K562 (cell line): Measurements from ENCODE around the gene GRXCR2. TPM values are rescaled to one million over a fixed set of nuclear protein-coding genes. Genes with fewer than 3 reads are reported as not detected.

Source experiments
- CBFA2T2 ChIP-seq: fragments of 450-650 bp; conservative IDR thresholded peaks from 2 replicates; pipeline ENCODE4 v1.6.1; 2017; ENCODE audit warnings: mild to moderate bottlenecking
- CREBBP ChIP-seq: IDR thresholded peaks from one replicate; pipeline ENCODE4 v1.6.1; 2012; ENCODE audit warnings: low read depth, mild to moderate bottlenecking, control low read depth, inconsistent platforms, low read length
- CTCFL ChIP-seq: IDR thresholded peaks from 2 replicates; pipeline ENCODE4 v1.6.1; 2011; ENCODE audit warnings: borderline replicate concordance, low read depth, mild to moderate bottlenecking, moderate library complexity, low read length; ENCODE audit not compliant: insufficient read depth, poor library complexity, severe bottlenecking
- FUS ChIP-seq: fragments of 200-400 bp; formaldehyde crosslinking; optimal IDR thresholded peaks from 2 replicates; pipeline ENCODE3; 2017; ENCODE audit warnings: low read depth, low read length
- GMEB1 ChIP-seq: fragments of 250-450 bp; sonication (Bioruptor Pico); IDR thresholded peaks from 2 replicates; pipeline ENCODE4 v1.4.0; 2020; ENCODE audit warnings: mild to moderate bottlenecking
- JUNB ChIP-seq: fragments of 450-650 bp; formaldehyde crosslinking; conservative IDR thresholded peaks from 2 replicates; pipeline ENCODE4 v1.4.0; 2020; ENCODE audit warnings: mild to moderate bottlenecking
- KLF13 ChIP-seq: fragments of 450-650 bp; IDR thresholded peaks from 2 replicates; pipeline ENCODE4 v1.6.1; 2016; ENCODE audit warnings: missing genetic modification characterization, low read depth, mild to moderate bottlenecking, missing compliant biosample characterization, moderate library complexity, borderline replicate concordance
- MCM3 ChIP-seq: fragments of 450-650 bp; IDR thresholded peaks from 2 replicates; pipeline ENCODE4 v1.6.1; 2016
- PHB2 ChIP-seq: fragments of 450-650 bp; IDR thresholded peaks from 2 replicates; pipeline ENCODE4 v1.6.1; 2017; ENCODE audit warnings: low read depth
- RUNX1 ChIP-seq: sonication (generic); IDR thresholded peaks from 2 replicates; pipeline ENCODE4 v1.6.1; 2016; ENCODE audit warnings: antibody characterized with exemption, low read depth
- SREBF2 ChIP-seq: sonication (generic); formaldehyde crosslinking; IDR thresholded peaks from 2 replicates; pipeline ENCODE4 v1.4.0; 2020; ENCODE audit warnings: mild to moderate bottlenecking, missing genetic modification reagents
- ZC3H11A ChIP-seq: IDR thresholded peaks from 2 replicates; pipeline ENCODE4 v1.6.1; 2012; ENCODE audit warnings: low read depth, low read length, improper control_type of control experiment
- ZNF197 ChIP-seq: fragments of 200-800 bp; sonication (Bioruptor generic); IDR thresholded peaks from 2 replicates; pipeline ENCODE4 v1.6.1; 2016; ENCODE audit warnings: low read depth, missing genetic modification characterization, missing compliant biosample characterization
- ZNF217 ChIP-seq: sonication (generic); formaldehyde crosslinking; IDR thresholded peaks from 2 replicates; pipeline ENCODE4 v1.8.0; 2022; ENCODE audit warnings: mild to moderate bottlenecking, missing genetic modification reagents
- ZNF384 ChIP-seq: IDR thresholded peaks from 2 replicates; pipeline ENCODE4 v1.6.1; 2012; ENCODE audit warnings: low read depth, low read length, improper control_type of control experiment
- ZNF644 ChIP-seq: fragments of 200-800 bp; sonication (Bioruptor generic); IDR thresholded peaks from 2 replicates; pipeline ENCODE4 v1.6.1; 2016; ENCODE audit warnings: low read depth, missing genetic modification characterization, missing compliant biosample characterization
- ZNF655 ChIP-seq: fragments of 250-450 bp; sonication (Bioruptor Pico); IDR thresholded peaks from 2 replicates; pipeline ENCODE4 v1.5.0; 2021
- polyA plus RNA-seq, 8 experiments: library from polyadenylated mRNA; depleted of rRNA in 4 of 8; stranded (reverse) in 5 of 8; unstranded in 3 of 8; fragments of >200 nt; fragmentation: Nextera tagmentation in 2 of 8; fragmentation: Illumina TruSeq in 1 of 8; extraction: Ambion mirVana in 2 of 8; extraction: Trizol in 1 of 8; gene quantifications; 2 replicates each; pipeline versions ENCODE4 v1.2.1 to v1.2.3, GENCODE V29; 2011 to 2014; ENCODE audit warnings: inconsistent platforms in 1 of 8, missing spikeins in 1 of 8
- total RNA-seq, 7 experiments: library from RNA; depleted of rRNA in 6 of 7; stranded (reverse); fragments of >200 nt in 6 of 7; fragmentation: Illumina TruSeq in 2 of 7; extraction: Trizol in 2 of 7; gene quantifications; 2 replicates each; pipeline versions ENCODE4 v1.2.1 to v1.2.3, GENCODE V29; 2011 to 2021; ENCODE audit warnings: low replicate concordance in 1 of 7
- TF ChIP-seq, protein P1 (sequence below): fragments of 250-450 bp; sonication (Bioruptor Pico); IDR thresholded peaks from 2 replicates; pipeline ENCODE4 v1.5.1; 2021; ENCODE audit warnings: mild to moderate bottlenecking
- TF ChIP-seq, protein P2 (sequence below), 2 experiments: fragments of 450-650 bp in 1 of 2; sonication (generic) in 1 of 2; formaldehyde crosslinking; conservative IDR thresholded peaks; 2 replicates each; pipeline versions ENCODE4 v1.4.0 to v1.8.1; 2020 to 2022; ENCODE audit warnings: mild to moderate bottlenecking in 1 of 2, missing genetic modification reagents in 1 of 2
- TF ChIP-seq, protein P3 (sequence below): fragments of 450-650 bp; IDR thresholded peaks from 2 replicates; pipeline ENCODE4 v1.6.1; 2018; ENCODE audit warnings: mild to moderate bottlenecking, low read depth; ENCODE audit not compliant: partially characterized antibody

The GRXCR2 gene
- total and polyA plus RNA-seq, 9 of the 15 experiments (the other 6 are each of a cell fraction or from before 2014, with no cell fraction given): not detected

DNA sequence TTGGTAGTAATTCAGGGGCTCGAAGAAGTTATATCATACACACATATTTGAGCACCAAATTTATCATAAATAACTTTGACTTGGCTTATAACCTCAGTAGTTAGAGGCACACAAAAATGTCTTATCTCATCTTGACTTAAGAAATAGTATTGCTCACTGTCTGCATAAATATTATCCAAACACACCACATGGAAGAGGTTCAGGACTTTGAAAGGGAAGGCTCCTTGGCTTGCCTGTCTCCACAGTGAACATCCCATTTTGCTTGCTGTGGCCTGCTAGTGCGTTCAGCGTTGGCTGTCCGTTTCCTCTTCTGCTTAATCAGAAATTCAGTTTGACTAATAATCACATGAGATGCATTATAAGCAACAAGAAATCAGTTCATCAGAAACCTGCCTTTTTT lies 13.9 kb downstream of the GRXCR2 start (continued):
- TF ChIP-seq, protein P1, sequence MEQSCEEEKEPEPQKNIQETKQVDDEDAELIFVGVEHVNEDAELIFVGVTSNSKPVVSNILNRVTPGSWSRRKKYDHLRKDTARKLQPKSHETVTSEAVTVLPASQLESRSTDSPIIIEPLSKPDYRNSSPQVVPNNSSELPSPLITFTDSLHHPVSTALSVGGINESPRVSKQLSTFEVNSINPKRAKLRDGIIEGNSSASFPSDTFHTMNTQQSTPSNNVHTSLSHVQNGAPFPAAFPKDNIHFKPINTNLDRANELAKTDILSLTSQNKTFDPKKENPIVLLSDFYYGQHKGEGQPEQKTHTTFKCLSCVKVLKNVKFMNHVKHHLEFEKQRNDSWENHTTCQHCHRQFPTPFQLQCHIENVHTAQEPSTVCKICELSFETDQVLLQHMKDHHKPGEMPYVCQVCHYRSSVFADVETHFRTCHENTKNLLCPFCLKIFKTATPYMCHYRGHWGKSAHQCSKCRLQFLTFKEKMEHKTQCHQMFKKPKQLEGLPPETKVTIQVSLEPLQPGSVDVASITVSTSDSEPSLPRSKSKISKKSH (CRISPR knock-in tag): no peak
- no peak for TF ChIP-seq FUS
- no peak for TF ChIP-seq CTCFL
- no peak for TF ChIP-seq ZNF384
- TF ChIP-seq ZNF655 (CRISPR knock-in tag): no peak
- TF ChIP-seq ZNF644 (tag): no peak
- TF ChIP-seq CBFA2T2: no peak
- no peak for TF ChIP-seq CREBBP
- TF ChIP-seq ZC3H11A: no peak
- no peak for TF ChIP-seq GMEB1 (CRISPR knock-in tag)
- TF ChIP-seq RUNX1: no peak
- TF ChIP-seq JUNB (CRISPR knock-in tag): no peak
- no peak for TF ChIP-seq MCM3
- no peak for TF ChIP-seq ZNF197
- TF ChIP-seq ZNF217 (CRISPR knock-in tag): no peak
- TF ChIP-seq, protein P2, sequence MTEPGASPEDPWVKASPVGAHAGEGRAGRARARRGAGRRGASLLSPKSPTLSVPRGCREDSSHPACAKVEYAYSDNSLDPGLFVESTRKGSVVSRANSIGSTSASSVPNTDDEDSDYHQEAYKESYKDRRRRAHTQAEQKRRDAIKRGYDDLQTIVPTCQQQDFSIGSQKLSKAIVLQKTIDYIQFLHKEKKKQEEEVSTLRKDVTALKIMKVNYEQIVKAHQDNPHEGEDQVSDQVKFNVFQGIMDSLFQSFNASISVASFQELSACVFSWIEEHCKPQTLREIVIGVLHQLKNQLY (CRISPR knock-in tag; conservative IDR thresholded peaks at IDR 0.05): no peak
- TF ChIP-seq, protein P3, sequence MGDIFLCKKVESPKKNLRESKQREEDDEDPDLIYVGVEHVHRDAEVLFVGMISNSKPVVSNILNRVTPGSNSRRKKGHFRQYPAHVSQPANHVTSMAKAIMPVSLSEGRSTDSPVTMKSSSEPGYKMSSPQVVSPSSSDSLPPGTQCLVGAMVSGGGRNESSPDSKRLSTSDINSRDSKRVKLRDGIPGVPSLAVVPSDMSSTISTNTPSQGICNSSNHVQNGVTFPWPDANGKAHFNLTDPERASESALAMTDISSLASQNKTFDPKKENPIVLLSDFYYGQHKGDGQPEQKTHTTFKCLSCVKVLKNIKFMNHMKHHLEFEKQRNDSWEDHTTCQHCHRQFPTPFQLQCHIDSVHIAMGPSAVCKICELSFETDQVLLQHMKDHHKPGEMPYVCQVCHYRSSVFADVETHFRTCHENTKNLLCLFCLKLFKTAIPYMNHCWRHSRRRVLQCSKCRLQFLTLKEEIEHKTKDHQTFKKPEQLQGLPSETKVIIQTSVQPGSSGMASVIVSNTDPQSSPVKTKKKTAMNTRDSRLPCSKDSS: no peak
- no peak for TF ChIP-seq SREBF2 (CRISPR knock-in tag)
- TF ChIP-seq PHB2: no peak
- no peak for TF ChIP-seq KLF13
